Measurements from ENCODE around the gene ADAMTSL3. TPM values are rescaled to one million over a fixed set of nuclear protein-coding genes. Genes with fewer than 3 reads are reported as not detected.
A peak's percentile ranks its signal among the peaks of the same experiment; 100 is the strongest.

The ADAMTSL3 gene
- total RNA-seq, 1 experiment from 2014 or later: 4.5 TPM

- in situ Hi-C loops (cut with HindIII; ENCODE audit: low pct_unique_long_range_greater_than_20kb, low sequenced_read_pairs): no loop called here
- no peak for DNase-seq (ENCODE audit: low read depth)
Observed at GRCh38 chr15:83843471-83843871, 189.5 kb downstream of the ADAMTSL3 start.

- no peak for DNase-seq (ENCODE audit: low read depth)
- in situ Hi-C loops (cut with HindIII; ENCODE audit: low pct_unique_long_range_greater_than_20kb, low sequenced_read_pairs): no loop called here
Observed at GRCh38 chr15:83844742-83845141, 190.8 kb downstream of the ADAMTSL3 start.

- DNase-seq (ENCODE audit: low read depth): no peak
- in situ Hi-C loops (cut with HindIII; ENCODE audit: low pct_unique_long_range_greater_than_20kb, low sequenced_read_pairs): no loop called here
Observed at GRCh38 chr15:83845230-83845629, 191.3 kb downstream of the ADAMTSL3 start.

- in situ Hi-C loops (cut with HindIII; ENCODE audit: low pct_unique_long_range_greater_than_20kb, low sequenced_read_pairs): no loop called here
Observed at GRCh38 chr15:83846847-83847246, 192.9 kb downstream of the ADAMTSL3 start.

GRCh38 chr15:83848315-83849050 is 194.6 kb downstream of the ADAMTSL3 start:
- in situ Hi-C loops (cut with HindIII; ENCODE audit: low pct_unique_long_range_greater_than_20kb, low sequenced_read_pairs): no loop called here

More at GRCh38 chr15:83846847-83847246, 192.9 kb downstream of the ADAMTSL3 start:
- DNase-seq (ENCODE audit: low read depth): no peak

GRCh38 chr15:83850015-83850414 is 196.1 kb downstream of the ADAMTSL3 start:
- no peak for DNase-seq (ENCODE audit: low read depth)
- in situ Hi-C loops (cut with HindIII; ENCODE audit: low pct_unique_long_range_greater_than_20kb, low sequenced_read_pairs): no loop called here

More at GRCh38 chr15:83848315-83849050, 194.6 kb downstream of the ADAMTSL3 start:
- DNase-seq (ENCODE audit: low read depth): no peak

GRCh38 chr15:83850501-83851245 is 196.8 kb downstream of the ADAMTSL3 start:
- in situ Hi-C loops (cut with HindIII; ENCODE audit: low pct_unique_long_range_greater_than_20kb, low sequenced_read_pairs): no loop called here
- DNase-seq (ENCODE audit: low read depth): no peak

- no peak for DNase-seq (ENCODE audit: low read depth)
- in situ Hi-C loops (cut with HindIII; ENCODE audit: low pct_unique_long_range_greater_than_20kb, low sequenced_read_pairs): no loop called here
Observed at GRCh38 chr15:83853232-83853631, 199.3 kb downstream of the ADAMTSL3 start.

- in situ Hi-C loops (cut with HindIII; ENCODE audit: low pct_unique_long_range_greater_than_20kb, low sequenced_read_pairs): no loop called here
- no peak for DNase-seq (ENCODE audit: low read depth)
Observed at GRCh38 chr15:83854321-83854720, 200.4 kb downstream of the ADAMTSL3 start.

- DNase-seq (ENCODE audit: low read depth): no peak
- in situ Hi-C loops (cut with HindIII; ENCODE audit: low pct_unique_long_range_greater_than_20kb, low sequenced_read_pairs): no loop called here
Observed at GRCh38 chr15:83854950-83855707, 201.2 kb downstream of the ADAMTSL3 start.

- in situ Hi-C loops (cut with HindIII; ENCODE audit: low pct_unique_long_range_greater_than_20kb, low sequenced_read_pairs): no loop called here
- no peak for DNase-seq (ENCODE audit: low read depth)
Observed at GRCh38 chr15:83855956-83856355, 202.0 kb downstream of the ADAMTSL3 start.

- in situ Hi-C loops (cut with HindIII; ENCODE audit: low pct_unique_long_range_greater_than_20kb, low sequenced_read_pairs): no loop called here
- DNase-seq (ENCODE audit: low read depth): peak; percentile 16
Observed at GRCh38 chr15:83858820-83859505, 205.0 kb downstream of the ADAMTSL3 start.

GRCh38 chr15:83866692-83867091 is 212.8 kb downstream of the ADAMTSL3 start:
- in situ Hi-C loops (cut with HindIII; ENCODE audit: low pct_unique_long_range_greater_than_20kb, low sequenced_read_pairs): no loop called here
- DNase-seq (ENCODE audit: low read depth): no peak

- in situ Hi-C loops (cut with HindIII; ENCODE audit: low pct_unique_long_range_greater_than_20kb, low sequenced_read_pairs): no loop called here
- DNase-seq (ENCODE audit: low read depth): no peak
Observed at GRCh38 chr15:83869341-83869740, 215.4 kb downstream of the ADAMTSL3 start.

GRCh38 chr15:83871808-83872559 is 218.1 kb downstream of the ADAMTSL3 start:
- DNase-seq (ENCODE audit: low read depth): peak; percentile 33
- in situ Hi-C loops (cut with HindIII; ENCODE audit: low pct_unique_long_range_greater_than_20kb, low sequenced_read_pairs): no loop called here

- in situ Hi-C loops (cut with HindIII; ENCODE audit: low pct_unique_long_range_greater_than_20kb, low sequenced_read_pairs): no loop called here
Observed at GRCh38 chr15:83873966-83874365, 220.0 kb downstream of the ADAMTSL3 start.

GRCh38 chr15:83880529-83880928 is 226.6 kb downstream of the ADAMTSL3 start:
- in situ Hi-C loops (cut with HindIII; ENCODE audit: low pct_unique_long_range_greater_than_20kb, low sequenced_read_pairs): no loop called here
- no peak for DNase-seq (ENCODE audit: low read depth)

More at GRCh38 chr15:83873966-83874365, 220.0 kb downstream of the ADAMTSL3 start:
- no peak for DNase-seq (ENCODE audit: low read depth)

GRCh38 chr15:83881156-83881555 is 227.2 kb downstream of the ADAMTSL3 start:
- in situ Hi-C loops (cut with HindIII; ENCODE audit: low pct_unique_long_range_greater_than_20kb, low sequenced_read_pairs): no loop called here
- DNase-seq (ENCODE audit: low read depth): no peak

Measured in Caki2 (cell line).